Measurements from ENCODE around the gene TMEM178B.
"Not testable (repeated sequence)": the region's sequence is repeated elsewhere in the genome, so short reads cannot be mapped to it uniquely, and the experiment has no call there.

The TMEM178B gene

DNA sequence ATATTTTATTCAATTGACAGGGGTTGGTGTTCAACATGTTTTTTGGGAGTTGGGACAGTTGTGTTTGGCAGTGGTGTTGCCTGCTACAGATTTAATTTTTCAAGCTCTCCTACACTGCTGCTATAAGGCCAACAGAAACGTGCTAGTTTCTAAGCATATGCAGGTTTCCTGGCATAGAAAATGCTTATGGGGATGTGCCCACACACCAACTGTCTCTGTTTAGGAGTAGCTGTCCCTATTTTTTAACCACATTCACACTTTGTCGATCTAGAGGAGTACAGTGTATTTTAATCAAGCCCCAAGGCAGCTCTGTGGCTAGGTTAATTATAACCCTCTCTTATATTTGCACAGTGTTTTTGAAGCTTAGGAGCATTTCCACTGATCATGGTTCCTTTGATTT is 28.6 kb downstream of the TMEM178B start:
- no peak for DNase-seq (ENCODE audit: low read depth)
- H3K4me3 ChIP-seq (ENCODE audit: control insufficient read depth, low read depth, low read length), result no peak overlapping the region
- TF ChIP-seq, protein P1, sequence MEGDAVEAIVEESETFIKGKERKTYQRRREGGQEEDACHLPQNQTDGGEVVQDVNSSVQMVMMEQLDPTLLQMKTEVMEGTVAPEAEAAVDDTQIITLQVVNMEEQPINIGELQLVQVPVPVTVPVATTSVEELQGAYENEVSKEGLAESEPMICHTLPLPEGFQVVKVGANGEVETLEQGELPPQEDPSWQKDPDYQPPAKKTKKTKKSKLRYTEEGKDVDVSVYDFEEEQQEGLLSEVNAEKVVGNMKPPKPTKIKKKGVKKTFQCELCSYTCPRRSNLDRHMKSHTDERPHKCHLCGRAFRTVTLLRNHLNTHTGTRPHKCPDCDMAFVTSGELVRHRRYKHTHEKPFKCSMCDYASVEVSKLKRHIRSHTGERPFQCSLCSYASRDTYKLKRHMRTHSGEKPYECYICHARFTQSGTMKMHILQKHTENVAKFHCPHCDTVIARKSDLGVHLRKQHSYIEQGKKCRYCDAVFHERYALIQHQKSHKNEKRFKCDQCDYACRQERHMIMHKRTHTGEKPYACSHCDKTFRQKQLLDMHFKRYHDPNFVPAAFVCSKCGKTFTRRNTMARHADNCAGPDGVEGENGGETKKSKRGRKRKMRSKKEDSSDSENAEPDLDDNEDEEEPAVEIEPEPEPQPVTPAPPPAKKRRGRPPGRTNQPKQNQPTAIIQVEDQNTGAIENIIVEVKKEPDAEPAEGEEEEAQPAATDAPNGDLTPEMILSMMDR (conservative IDR thresholded peaks at IDR 0.05; ENCODE audit: control insufficient read depth, insufficient read depth, low read depth, low read length), result no peak

DNA sequence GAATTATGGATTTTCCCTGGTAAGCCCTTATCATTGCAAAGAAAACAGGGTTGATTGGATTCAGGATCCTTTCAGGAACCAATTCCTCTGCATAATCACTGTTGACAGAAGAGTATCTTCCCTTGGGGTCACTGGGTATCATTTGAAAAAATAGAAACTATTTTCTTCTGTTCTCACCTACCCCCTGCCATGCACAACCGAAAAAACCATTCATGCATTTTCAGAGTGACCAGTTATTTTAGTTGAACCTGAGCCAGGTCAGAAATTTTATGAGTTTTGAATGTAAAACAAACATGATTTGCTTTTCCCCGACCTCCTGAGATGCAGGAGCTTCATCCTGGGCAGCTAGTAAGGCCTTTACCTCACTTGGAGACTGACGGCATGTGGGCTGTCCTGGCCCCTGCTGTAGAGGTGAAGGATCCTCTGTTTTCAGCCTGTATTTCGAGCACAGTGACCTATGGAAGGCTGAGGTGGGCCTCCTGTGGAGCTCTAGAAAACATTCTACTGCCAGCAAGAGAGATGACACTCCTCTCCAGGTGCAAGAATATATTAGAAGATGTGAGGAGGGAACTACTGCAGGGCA is 30.1 kb downstream of the TMEM178B start:
- no peak for DNase-seq (ENCODE audit: low read depth)
- TF ChIP-seq, protein P1 (conservative IDR thresholded peaks at IDR 0.05; ENCODE audit: control insufficient read depth, insufficient read depth, low read depth, low read length), result no peak
- H3K4me3 ChIP-seq (ENCODE audit: control insufficient read depth, low read depth, low read length), result no peak overlapping the region

DNA sequence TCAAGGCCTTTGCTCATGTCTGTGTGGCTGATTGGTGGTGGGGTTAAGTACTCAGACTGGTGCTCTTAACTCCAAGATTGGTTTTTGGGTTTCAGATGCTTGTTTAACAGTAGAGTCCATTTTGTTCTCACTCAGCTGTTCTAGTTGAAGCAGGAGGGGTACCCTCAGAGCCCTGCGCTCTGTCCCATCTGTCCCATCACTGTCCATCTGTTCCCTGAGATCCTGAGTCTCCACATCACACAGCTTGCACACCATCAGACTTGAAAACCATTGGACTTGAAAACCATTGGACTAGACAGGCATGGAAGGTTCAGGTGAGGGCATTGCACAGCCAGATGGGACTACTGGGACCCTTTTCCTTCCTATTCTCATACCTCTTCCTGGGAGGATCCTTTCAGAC is 39.3 kb downstream of the TMEM178B start:
- no peak overlapping the region for H3K4me3 ChIP-seq (ENCODE audit: control insufficient read depth, low read depth, low read length)
- no peak for DNase-seq (ENCODE audit: low read depth)
- TF ChIP-seq, protein P1 (conservative IDR thresholded peaks at IDR 0.05; ENCODE audit: control insufficient read depth, insufficient read depth, low read depth, low read length), result no peak

DNA sequence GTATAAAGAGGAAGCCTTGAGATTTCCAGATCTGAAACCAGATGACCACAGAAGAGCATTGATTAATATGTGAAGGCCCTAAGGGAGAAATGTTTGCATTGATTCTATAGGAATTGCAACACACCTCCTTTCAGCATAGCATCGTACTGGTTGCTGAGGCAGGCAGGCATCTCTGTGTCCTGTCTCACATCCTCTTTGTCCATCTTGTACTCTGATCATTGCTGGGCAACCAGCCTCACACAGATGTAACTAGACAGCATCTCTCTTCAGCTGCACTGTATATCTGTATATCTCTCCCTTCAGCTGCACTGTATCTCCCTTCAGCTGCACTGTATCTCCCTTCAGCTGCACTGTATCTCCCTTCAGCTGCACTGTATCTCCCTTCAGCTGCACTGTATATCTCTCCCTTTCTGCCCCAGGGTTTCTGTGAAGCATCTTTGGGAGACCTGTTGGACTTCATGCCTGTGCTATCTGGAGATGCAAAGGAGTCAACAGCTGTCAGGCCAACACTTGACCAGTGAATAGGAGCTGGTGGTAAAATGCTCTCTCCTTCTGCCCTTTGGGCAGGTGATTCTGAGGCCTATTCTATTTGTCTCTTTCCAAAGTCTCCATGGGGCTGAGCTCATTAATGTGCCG is 40.3 kb downstream of the TMEM178B start:
- no peak for DNase-seq (ENCODE audit: low read depth)
- TF ChIP-seq, protein P1 (conservative IDR thresholded peaks at IDR 0.05; ENCODE audit: control insufficient read depth, insufficient read depth, low read depth, low read length), result no peak
- no peak overlapping the region for H3K4me3 ChIP-seq (ENCODE audit: control insufficient read depth, low read depth, low read length)

DNA sequence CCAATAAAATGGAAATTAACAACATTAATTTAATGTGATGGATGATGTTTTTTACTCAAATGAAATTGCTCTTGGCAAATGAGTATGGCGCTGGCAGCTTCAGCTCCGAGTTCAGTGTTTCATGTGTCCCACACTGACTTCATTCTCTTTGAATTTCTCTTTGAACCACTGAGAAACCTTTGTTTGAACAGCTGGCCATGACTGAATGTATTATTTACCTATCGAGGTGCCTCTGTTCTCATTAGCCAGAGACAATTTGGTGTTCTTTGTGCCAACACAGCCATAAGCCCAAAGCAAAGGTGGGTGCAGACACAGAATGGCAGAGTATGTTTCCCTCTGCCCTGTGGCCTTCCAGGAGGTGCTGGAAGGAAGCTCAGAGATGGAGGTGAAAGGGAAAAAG is 42.1 kb downstream of the TMEM178B start:
- TF ChIP-seq, protein P1 (conservative IDR thresholded peaks at IDR 0.05; ENCODE audit: control insufficient read depth, insufficient read depth, low read depth, low read length), result no peak
- no peak overlapping the region for H3K4me3 ChIP-seq (ENCODE audit: control insufficient read depth, low read depth, low read length)
- no peak for DNase-seq (ENCODE audit: low read depth)

DNA sequence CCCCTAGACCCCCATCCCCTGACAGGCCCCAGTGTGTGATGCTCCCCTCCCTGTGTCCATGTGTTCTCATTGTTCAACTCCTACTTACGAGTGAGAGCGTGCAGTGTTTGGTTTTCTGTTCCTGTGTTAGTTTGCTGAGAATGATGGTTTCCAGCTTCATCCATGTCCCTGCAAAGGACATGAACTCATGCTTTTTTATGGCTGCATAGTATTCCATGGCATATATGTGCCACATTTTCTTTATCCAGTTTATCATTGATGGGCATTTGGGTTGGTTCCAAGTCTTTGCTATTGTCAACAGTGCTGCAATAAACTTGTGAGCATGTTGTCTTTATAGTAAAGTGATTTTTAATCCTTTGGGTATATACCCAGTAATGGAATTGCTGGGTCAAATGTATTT is 42.8 kb downstream of the TMEM178B start:
- not testable (repeated sequence) for DNase-seq (ENCODE audit: low read depth); H3K4me3 ChIP-seq (ENCODE audit: control insufficient read depth, low read depth, low read length)

DNA sequence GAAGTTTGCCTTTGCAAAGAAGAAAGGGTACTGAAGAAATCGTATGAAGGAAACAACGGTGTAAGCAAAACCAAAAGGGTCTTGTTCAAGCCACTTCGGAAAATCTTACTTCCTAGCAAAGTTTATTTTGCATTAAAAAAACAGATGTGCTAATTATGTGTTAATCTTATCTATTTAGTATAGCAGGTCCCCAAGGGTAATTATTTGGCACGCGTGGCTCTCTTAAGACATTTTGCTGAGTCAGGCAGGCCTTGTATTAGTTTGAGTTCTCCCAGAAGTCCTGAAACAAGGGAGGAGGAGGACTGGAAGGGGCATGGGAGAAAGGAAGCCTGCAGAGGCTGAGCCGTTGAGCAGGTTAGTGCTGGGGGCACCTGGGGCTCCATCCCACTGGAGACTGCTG is 44.9 kb downstream of the TMEM178B start:
- H3K4me3 ChIP-seq (ENCODE audit: control insufficient read depth, low read depth, low read length), result no peak overlapping the region
- no peak for DNase-seq (ENCODE audit: low read depth)
- TF ChIP-seq, protein P1 (conservative IDR thresholded peaks at IDR 0.05; ENCODE audit: control insufficient read depth, insufficient read depth, low read depth, low read length), result no peak
